Stimulated activated CD8-positive, alpha-beta memory T cell treated with anti-CD3 and anti-CD28 coated beads, Interleukin-12 subunit alpha, Interleukin-12 subunit beta, amount 100 ng/mL, for 24 hours (primary cell): Measurements from ENCODE around the gene MAN1C1.
"Not testable (repeated sequence)": the region's sequence is repeated elsewhere in the genome, so short reads cannot be mapped to it uniquely, and the experiment has no call there.

Experiments
- DNase-seq: peaks from one replicate; pipeline ENCODE4 v3.0.0-alpha.2; 2020; ENCODE audit errors: extremely low read depth

MAN1C1 gene

DNA sequence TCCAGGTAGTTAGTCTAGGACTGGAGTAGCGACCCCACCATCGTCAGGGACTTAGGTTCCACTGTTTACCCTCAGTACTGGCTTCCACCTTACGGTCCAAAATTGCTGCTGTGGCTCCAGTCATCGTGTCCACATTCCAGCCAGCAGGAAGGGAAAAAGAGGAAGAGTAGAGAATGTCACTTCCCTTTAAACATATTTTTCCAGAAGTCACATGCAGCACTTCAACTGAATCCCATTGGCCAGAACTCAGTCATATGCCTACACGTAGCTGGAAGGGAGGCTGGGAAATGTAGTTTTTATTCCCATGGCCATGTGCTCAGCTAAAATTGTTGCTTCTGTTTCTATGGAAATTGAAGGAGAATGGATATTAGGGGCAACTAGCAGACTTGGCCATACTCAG lies 99.3 kb downstream of the MAN1C1 start:
- no peak for DNase-seq

GRCh38 chr1:25716320-25716719 lies 99.7 kb downstream of the MAN1C1 start:
- no peak for DNase-seq

- DNase-seq, result no peak
Observed at GRCh38 chr1:25718732-25719131, 102.1 kb downstream of the MAN1C1 start.

- no peak for DNase-seq
Observed at GRCh38 chr1:25720624-25721023, 104.0 kb downstream of the MAN1C1 start.

GRCh38 chr1:25723250-25723880 lies 106.8 kb downstream of the MAN1C1 start:
- no peak for DNase-seq

DNA sequence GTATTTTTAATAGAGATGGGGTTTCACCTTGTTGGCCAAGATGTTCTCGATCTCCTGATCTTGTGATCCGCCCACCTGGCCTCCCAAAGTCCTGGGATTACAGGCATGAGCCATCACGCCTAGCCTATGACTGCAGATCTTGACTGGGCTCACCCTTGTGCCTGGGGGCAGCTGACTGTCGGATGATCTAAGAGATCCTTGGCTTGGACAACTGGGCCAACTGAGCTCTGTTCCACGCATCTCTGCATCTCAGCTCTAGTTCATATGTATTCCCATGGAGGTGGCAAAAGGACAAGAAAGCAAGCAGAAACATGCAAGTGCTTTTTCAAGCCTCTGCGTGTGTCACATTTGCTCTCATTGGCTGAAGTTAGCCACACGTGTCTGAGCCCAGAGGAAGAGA lies 107.6 kb downstream of the MAN1C1 start:
- DNase-seq, result no peak

DNA sequence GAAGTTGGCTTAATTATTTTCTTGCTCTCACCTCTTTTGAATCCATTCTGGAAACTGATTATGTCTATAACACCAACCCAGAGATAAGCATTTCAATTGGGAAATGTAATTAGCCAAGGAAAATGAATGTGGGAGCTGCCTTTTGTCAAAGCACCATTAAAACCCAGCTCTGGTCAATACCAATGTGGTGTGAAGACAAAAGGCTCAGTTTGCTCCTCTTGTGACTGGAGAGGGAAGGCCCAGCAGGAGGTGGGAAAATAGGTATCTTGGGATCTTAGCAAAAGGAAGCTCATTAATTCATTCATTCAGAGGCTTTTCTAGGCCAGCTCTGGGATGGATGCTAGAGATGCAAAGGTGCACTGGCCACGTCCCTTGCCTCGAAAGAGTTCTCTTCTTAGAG lies 108.4 kb downstream of the MAN1C1 start:
- DNase-seq, result no peak

GRCh38 chr1:25725482-25725881 lies 108.9 kb downstream of the MAN1C1 start:
- DNase-seq, result no peak

GRCh38 chr1:25727088-25727487 lies 110.5 kb downstream of the MAN1C1 start:
- no peak for DNase-seq

DNA sequence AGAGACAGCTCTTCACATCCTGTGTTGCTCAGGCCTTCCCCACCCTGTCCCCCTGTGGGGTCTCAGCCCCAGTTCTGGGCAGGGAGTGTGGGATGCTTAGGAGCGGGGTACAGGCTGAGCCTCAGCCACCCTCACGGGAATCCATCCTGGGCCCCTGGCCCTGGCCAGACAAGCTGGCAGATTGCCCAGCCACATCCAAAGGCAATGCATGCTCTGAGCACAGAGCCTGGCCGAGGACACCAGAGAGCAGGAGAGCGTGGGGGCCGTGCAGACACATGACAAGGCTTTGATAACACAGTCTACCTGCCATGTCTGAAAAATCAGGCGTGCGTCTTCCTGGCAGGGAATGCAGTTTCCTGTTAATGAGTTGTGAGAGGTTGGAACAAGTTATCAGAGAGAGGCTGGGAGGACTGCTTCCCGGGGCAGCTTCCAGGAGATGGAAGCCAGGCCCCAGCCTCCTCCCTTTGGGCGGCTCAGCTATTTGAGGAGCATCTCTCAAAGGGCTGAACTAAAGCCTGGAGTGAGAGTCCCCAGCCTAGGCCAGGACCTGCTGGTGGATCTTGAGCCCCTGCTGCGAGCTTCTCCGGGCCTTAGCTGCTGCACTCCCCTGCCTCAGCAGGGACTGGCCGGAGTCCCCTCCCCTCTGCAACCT lies 111.2 kb downstream of the MAN1C1 start:
- DNase-seq, result no peak

GRCh38 chr1:25728301-25728935 lies 111.8 kb downstream of the MAN1C1 start:
- DNase-seq, result no peak

- no peak for DNase-seq
Observed at GRCh38 chr1:25729045-25729444, 112.5 kb downstream of the MAN1C1 start.

GRCh38 chr1:25729790-25730644 lies 113.4 kb downstream of the MAN1C1 start:
- DNase-seq, result no peak

DNA sequence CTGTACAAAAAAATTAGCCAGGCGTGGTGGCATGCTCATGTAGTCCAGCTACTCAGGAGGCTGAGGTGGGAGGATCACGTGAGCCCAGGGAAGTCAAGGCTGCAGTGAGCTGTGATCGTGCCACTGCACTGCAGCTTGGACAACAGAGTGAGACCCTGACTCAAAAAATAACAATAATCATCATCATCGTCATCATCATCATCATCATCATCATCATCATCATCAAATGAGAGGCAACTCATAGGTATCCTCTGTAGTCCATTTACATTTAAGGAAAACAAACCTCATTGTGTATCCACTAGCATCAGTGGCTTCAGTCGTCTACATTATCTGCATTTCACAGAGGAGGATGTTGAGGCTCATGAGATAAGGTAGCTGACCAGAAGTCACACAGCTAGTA lies 114.6 kb downstream of the MAN1C1 start:
- no peak for DNase-seq

GRCh38 chr1:25731626-25732370 lies 115.2 kb downstream of the MAN1C1 start:
- DNase-seq, result no peak

DNA sequence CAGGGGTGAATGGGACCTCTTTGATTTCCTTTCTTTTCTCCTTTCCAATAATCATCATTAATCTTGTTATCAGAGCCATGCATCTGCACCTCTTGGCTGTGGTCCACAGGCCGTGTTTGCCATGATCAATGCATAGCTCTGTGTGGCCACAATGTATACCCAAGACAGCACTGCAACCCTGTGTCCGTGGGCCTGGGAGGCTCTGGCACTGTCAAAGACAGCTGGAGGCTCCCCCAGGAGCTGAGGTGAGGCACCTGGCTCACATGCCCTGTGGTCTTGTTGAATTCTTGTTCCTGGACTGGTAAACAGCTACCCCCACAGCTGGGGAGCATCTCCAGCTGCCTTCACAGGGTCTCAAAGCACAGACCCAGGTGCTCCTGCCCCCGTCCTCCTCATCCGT lies 116.2 kb downstream of the MAN1C1 start:
- DNase-seq, result no peak

- no peak for DNase-seq
Observed at GRCh38 chr1:25733271-25733670, 116.7 kb downstream of the MAN1C1 start.

GRCh38 chr1:25734991-25735390 lies 118.4 kb downstream of the MAN1C1 start:
- DNase-seq, result not testable (repeated sequence)

- DNase-seq, result no peak
Observed at GRCh38 chr1:25735956-25736529, 119.5 kb downstream of the MAN1C1 start.

- no peak for DNase-seq
Observed at GRCh38 chr1:25737130-25737529, 120.5 kb downstream of the MAN1C1 start.

DNA sequence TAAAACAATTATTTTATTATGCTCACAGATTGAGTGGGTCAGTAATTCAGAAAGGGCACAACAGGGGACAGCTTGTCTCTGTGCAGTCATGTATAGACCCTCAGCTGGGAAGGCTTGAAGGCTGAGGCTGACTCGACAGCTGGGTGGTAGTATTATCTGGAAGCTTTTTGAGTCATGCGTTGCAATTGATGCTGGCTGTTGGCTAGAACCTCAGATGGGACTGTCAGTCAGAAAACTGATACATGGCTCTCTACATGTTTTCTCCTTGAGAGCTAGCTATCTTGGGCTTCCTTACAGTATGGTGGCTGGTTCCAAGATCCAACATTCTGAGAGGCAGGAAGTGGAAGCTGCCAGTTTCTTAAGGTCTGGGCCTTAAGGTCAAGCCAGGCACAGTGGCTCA lies 121.9 kb downstream of the MAN1C1 start:
- no peak for DNase-seq
